ENCODE data around the gene COL6A2. TPM values are rescaled to one million over a fixed set of nuclear protein-coding genes. Genes with fewer than 3 reads are reported as not detected.

Gene COL6A2
- total and polyA plus RNA-seq, 8 donors, result 79.3 to 3,737 (median 398) TPM

DNA sequence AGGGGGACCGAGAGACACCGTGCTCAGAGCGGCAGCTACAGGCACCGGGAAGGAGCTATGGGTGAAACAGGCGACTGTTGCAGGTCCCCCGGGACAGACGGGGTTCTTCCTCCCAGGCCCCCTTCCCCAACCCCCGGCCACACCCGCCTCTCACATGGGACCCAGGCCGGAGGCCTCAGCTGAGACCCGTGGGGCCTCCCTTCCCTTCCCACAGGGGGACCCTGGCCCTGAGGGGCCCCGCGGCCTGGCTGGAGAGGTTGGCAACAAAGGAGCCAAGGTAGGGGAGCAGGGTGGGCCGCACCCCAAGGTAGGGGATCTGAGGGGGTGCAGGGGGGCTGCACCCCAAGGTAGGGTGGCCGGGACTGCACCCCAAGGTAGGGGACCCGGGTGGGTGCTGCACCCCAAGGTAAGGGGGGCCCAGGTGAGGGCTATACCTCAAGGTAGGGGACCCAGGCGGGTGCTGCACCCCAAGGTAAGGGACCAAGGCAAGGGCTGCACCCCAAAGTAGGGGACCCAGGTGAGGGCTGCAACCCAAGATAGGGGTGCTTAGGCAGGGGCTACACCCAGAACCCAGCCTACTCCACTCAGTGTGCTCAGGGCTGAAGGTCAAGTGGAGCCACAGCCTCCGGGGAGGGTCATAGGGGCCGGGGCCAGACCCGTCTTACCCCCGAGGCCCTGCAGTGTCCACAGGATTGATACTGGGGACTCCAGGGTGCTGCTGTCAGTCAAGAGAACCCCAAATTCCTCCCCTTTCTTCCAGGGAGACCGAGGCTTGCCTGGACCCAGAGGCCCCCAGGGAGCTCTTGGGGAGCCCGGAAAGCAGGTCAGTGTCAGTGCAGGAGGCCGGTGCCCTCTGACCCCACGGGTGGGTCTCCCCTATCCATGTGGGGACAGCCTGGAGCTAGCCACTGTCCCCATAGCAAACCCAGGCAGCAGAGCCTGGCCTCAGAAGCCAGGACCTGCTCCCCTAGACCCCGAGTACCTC is 22.7 kb downstream of the COL6A2 start:
- Histone ChIP-seq H3K36me3 (peaks cover 80 to 99% (median 90%) of the 10 kb centered on the region in 4 donors), H3K27me3 (no peaks in the 10 kb centered on the region), H3K4me1 (no peaks in the 10 kb centered on the region), H3K4me3 (no peak overlapping the region), H3K9me3 (no peaks in the 10 kb centered on the region), H3K27ac (peak overlapping the region in 1 of 5 donors; percentile 24)
- intact Hi-C loops (cut with DNase I; ENCODE audit: low total_unique reads), result loop anchor here (10.0 kb wide), 1 partner anchor 126 kb away; no protein-coding TSS in a partner anchor
- no peak for TF ChIP-seq POLR2A (IDR thresholded peaks at IDR 0.05)
- no peak for TF ChIP-seq POLR2AphosphoS5 (IDR thresholded peaks at IDR 0.05)
- TF ChIP-seq, protein P1, sequence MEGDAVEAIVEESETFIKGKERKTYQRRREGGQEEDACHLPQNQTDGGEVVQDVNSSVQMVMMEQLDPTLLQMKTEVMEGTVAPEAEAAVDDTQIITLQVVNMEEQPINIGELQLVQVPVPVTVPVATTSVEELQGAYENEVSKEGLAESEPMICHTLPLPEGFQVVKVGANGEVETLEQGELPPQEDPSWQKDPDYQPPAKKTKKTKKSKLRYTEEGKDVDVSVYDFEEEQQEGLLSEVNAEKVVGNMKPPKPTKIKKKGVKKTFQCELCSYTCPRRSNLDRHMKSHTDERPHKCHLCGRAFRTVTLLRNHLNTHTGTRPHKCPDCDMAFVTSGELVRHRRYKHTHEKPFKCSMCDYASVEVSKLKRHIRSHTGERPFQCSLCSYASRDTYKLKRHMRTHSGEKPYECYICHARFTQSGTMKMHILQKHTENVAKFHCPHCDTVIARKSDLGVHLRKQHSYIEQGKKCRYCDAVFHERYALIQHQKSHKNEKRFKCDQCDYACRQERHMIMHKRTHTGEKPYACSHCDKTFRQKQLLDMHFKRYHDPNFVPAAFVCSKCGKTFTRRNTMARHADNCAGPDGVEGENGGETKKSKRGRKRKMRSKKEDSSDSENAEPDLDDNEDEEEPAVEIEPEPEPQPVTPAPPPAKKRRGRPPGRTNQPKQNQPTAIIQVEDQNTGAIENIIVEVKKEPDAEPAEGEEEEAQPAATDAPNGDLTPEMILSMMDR (IDR thresholded peaks at IDR 0.05), result no peak
- 79 to 93% (median 84%) methylated on average over 13 to 26 of the region's 26 CpGs for WGBS, 5 donors
- no peak for DNase-seq

DNA sequence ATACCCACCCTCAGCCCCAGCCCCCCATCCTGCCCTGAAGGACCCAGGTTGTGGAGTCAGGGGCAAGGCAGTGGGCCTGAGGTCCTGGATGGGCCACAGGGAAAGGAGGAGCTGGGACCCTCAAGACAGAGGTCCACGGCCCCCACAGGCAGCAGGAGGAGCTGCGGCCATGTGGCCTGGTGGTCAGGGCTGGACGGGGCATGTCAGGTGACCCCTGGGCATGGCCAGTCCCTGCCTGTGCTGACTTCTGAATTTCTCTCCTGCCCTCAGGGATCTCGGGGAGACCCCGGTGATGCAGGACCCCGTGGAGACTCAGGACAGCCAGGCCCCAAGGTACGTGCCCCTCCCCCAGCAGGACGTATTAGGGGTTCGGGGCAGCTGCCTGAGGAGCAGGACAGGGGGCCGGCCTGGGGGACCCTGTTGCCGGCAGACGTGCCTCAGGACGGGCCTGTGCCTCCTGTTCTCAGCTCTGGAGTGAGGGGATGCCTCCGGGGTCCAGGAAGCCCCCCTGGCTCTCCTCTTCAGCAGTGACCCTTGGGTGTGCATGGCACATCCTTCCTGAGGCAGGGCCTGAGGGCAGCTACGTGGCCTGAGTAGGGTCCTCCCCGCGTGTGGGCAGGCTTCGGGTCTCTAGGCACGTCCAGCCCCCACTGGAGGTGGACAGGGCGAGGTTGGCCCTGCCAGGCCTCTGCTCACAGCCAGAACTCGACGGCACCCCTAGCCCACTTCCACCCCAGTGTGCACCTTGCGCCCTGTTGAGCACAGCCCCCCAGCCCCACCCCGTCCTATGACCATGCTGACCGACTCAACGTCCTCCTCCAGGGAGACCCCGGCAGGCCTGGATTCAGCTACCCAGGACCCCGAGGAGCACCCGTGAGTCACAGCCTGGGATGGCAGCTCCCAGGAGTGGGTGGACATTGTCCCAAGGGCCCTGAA is 23.6 kb downstream of the COL6A2 start:
- Histone ChIP-seq H3K27me3 (no peaks in the 10 kb centered on the region), H3K9me3 (no peaks in the 10 kb centered on the region), H3K27ac (peak overlapping the region in 1 of 5 donors; percentile 29), H3K36me3 (peaks cover 72 to 99% (median 90%) of the 10 kb centered on the region in 4 donors), H3K4me1 (no peaks in the 10 kb centered on the region), H3K4me3 (no peak overlapping the region)
- intact Hi-C loops (cut with DNase I; ENCODE audit: low total_unique reads), result loop anchor here (10.0 kb wide), 1 partner anchor 127 kb away; no protein-coding TSS in a partner anchor
- WGBS, 5 donors, result 83 to 87% (median 86%) methylated on average over 14 to 29 of the region's 29 CpGs
- TF ChIP-seq POLR2A (IDR thresholded peaks at IDR 0.05) (no peak), POLR2AphosphoS5 (IDR thresholded peaks at IDR 0.05) (no peak), EP300 (IDR thresholded peaks at IDR 0.05) (no peak)
- TF ChIP-seq, protein P1 (IDR thresholded peaks at IDR 0.05), result no peak
- DNase-seq, result peak in 1 of 2 donors; percentile 19

DNA sequence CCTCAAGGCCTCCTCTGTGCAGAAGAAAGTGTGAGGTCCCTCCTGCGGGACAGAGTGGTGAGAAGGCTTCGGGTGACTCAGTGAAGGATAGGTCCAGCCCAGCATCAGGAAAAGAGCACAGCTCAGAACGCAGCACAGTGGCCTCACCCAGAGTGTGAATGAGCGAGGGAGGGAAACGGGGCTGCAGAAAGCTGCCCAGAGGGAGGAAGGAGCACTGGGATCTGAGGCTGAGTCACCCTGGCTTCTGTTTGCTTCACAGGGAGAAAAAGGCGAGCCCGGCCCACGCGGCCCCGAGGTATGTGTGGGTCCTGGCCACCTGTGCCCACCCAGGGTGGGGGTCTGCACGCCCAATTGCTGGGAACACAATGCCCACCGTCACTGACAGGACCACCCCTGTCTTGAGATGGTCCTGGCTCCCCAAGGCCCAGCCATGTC is 24.3 kb downstream of the COL6A2 start:
- Histone ChIP-seq H3K27me3 (no peaks in the 10 kb centered on the region), H3K4me1 (no peaks in the 10 kb centered on the region), H3K9me3 (no peaks in the 10 kb centered on the region), H3K4me3 (no peak overlapping the region), H3K27ac (peak overlapping the region in 3 of 5 donors; percentile 4 to 29 (median 7)), H3K36me3 (peaks cover 65 to 99% (median 90%) of the 10 kb centered on the region in 4 donors)
- intact Hi-C loops (cut with DNase I; ENCODE audit: low total_unique reads), result loop anchor here (10.0 kb wide), 1 partner anchor 127 kb away; no protein-coding TSS in a partner anchor
- WGBS, 5 donors, result 54 to 63% (median 60%) methylated on average over 11 to 12 of the region's 12 CpGs
- peak in 1 of 2 donors; percentile 24 for DNase-seq
- TF ChIP-seq EP300 (IDR thresholded peaks at IDR 0.05) (no peak), POLR2AphosphoS5 (IDR thresholded peaks at IDR 0.05) (no peak), POLR2A (IDR thresholded peaks at IDR 0.05) (no peak)
- TF ChIP-seq, protein P1 (IDR thresholded peaks at IDR 0.05), result no peak
